ENCODE data around the gene UROC1. TPM values are rescaled to one million over a fixed set of nuclear protein-coding genes. Genes with fewer than 3 reads are reported as not detected.

The UROC1 gene
- total RNA-seq, 1 experiment from 2014 or later = not detected

GRCh38 chr3:126446791-126447190 is 70.8 kb downstream of the UROC1 start:
- DNase-seq (ENCODE audit: low read depth, low spot score) (no peak), ATAC-seq (no peak)
- H3K27ac ChIP-seq (ENCODE audit: low read depth, low read length) = no peak overlapping the region
- H3K9me3 ChIP-seq (ENCODE audit: control insufficient read depth in 1 of 2, insufficient read depth in 1 of 2, low read depth in 1 of 2, low read length in 2 of 2) = no peaks in the 10 kb centered on the region
- H3K9me2 ChIP-seq (ENCODE audit: insufficient read depth) = no peaks in the 10 kb centered on the region
- no peaks in the 10 kb centered on the region for H3K27me3 ChIP-seq (ENCODE audit: insufficient read depth, low read length)
- ChIA-PET RAD21 (ENCODE audit: low non-redundant PET in 1 of 2, low total read pairs in 2 of 2, uncharacterized antibody in 2 of 2, unreplicated experiment in 2 of 2) (no interaction called here), CTCF (no interaction called here), POLR2A (no interaction called here)
- no peak overlapping the region for H3K9ac ChIP-seq (ENCODE audit: low read length)
- H3K4me2 ChIP-seq (ENCODE audit: low read length) = no peak overlapping the region
- H3K36me3 ChIP-seq (ENCODE audit: control insufficient read depth in 1 of 2, insufficient read depth in 2 of 2, low read length in 2 of 2) = peaks cover 4 to 10% of the 10 kb centered on the region in 2 experiments; a peak in 2 of 4 replicates
- intact Hi-C loops (cut with micrococcal nuclease) = no loop called here
- no peak overlapping the region for H3K4me3 ChIP-seq (replicated peaks in 1 of 2; ENCODE audit: low read depth in 1 of 2, low read length in 2 of 2)
- TF ChIP-seq SIN3A (IDR thresholded peaks at IDR 0.05; ENCODE audit: low read depth) = no peak
- no peak for TF ChIP-seq CBX3 (IDR thresholded peaks at IDR 0.05; ENCODE audit: low read depth)
- no peak for TF ChIP-seq ZBTB33 (IDR thresholded peaks at IDR 0.05; ENCODE audit: extremely low read depth, insufficient replicate concordance, low read length)
- TF ChIP-seq SP1 (IDR thresholded peaks at IDR 0.05; ENCODE audit: low read depth) = no peak
- H3K4me1 ChIP-seq (ENCODE audit: control insufficient read depth in 1 of 2, insufficient read depth in 2 of 2, low read length in 2 of 2) = no peaks in the 10 kb centered on the region
- H2AFZ ChIP-seq (ENCODE audit: low read depth, low read length, poor library complexity, severe bottlenecking) = no peak overlapping the region
- no TSS peak for BruUV-seq (replicated peaks)
- H4K20me1 ChIP-seq (ENCODE audit: insufficient read depth) = no peaks in the 10 kb centered on the region
- no peaks in the 10 kb centered on the region for H3K79me2 ChIP-seq (ENCODE audit: insufficient read depth, low read length)

GRCh38 chr3:126446301-126446700 is 71.3 kb downstream of the UROC1 start:
- H3K9me2 ChIP-seq (ENCODE audit: insufficient read depth) = no peaks in the 10 kb centered on the region
- intact Hi-C loops (cut with micrococcal nuclease) = no loop called here
- no peaks in the 10 kb centered on the region for H3K9me3 ChIP-seq (ENCODE audit: control insufficient read depth in 1 of 2, insufficient read depth in 1 of 2, low read depth in 1 of 2, low read length in 2 of 2)
- ATAC-seq = no peak
- no peak overlapping the region for H3K4me3 ChIP-seq (replicated peaks in 1 of 2; ENCODE audit: low read depth in 1 of 2, low read length in 2 of 2)
- no peaks in the 10 kb centered on the region for H3K27me3 ChIP-seq (ENCODE audit: insufficient read depth, low read length)
- ChIA-PET RAD21 (ENCODE audit: low non-redundant PET in 1 of 2, low total read pairs in 2 of 2, uncharacterized antibody in 2 of 2, unreplicated experiment in 2 of 2) (no interaction called here), CTCF (no interaction called here), POLR2A (no interaction called here)
- no peaks in the 10 kb centered on the region for H4K20me1 ChIP-seq (ENCODE audit: insufficient read depth)
- no peaks in the 10 kb centered on the region for H3K79me2 ChIP-seq (ENCODE audit: insufficient read depth, low read length)
- no peak for DNase-seq (ENCODE audit: low read depth, low spot score)
- H3K4me2 ChIP-seq (ENCODE audit: low read length) = no peak overlapping the region
- H3K9ac ChIP-seq (ENCODE audit: low read length) = no peak overlapping the region
- no peak overlapping the region for H3K27ac ChIP-seq (ENCODE audit: low read depth, low read length)
- H3K4me1 ChIP-seq (ENCODE audit: control insufficient read depth in 1 of 2, insufficient read depth in 2 of 2, low read length in 2 of 2) = no peaks in the 10 kb centered on the region
- H2AFZ ChIP-seq (ENCODE audit: low read depth, low read length, poor library complexity, severe bottlenecking) = no peak overlapping the region
- peaks cover 4 to 6% of the 10 kb centered on the region in 2 experiments; a peak in 2 of 4 replicates for H3K36me3 ChIP-seq (ENCODE audit: control insufficient read depth in 1 of 2, insufficient read depth in 2 of 2, low read length in 2 of 2)
- no TSS peak for BruUV-seq (replicated peaks)
- TF ChIP-seq EZH2 (IDR thresholded peaks at IDR 0.05) = no peak
- no peak for TF ChIP-seq POLR2A (IDR thresholded peaks at IDR 0.05; ENCODE audit: borderline replicate concordance, extremely low read depth, insufficient read depth, insufficient read length)
- no peak for TF ChIP-seq FOSL1 (IDR thresholded peaks at IDR 0.05; ENCODE audit: low read depth)
- no peak for TF ChIP-seq EGR1 (IDR thresholded peaks at IDR 0.05; ENCODE audit: low read depth)
- TF ChIP-seq SP1 (IDR thresholded peaks at IDR 0.05; ENCODE audit: low read depth) = no peak
- TF ChIP-seq ZFX (IDR thresholded peaks at IDR 0.05) = no peak
- no peak for TF ChIP-seq CEBPB (IDR thresholded peaks at IDR 0.05; ENCODE audit: low read depth)
- TF ChIP-seq POLR2AphosphoS5 (IDR thresholded peaks at IDR 0.05; ENCODE audit: low read depth, low read length) = no peak
- no peak for TF ChIP-seq SRF (IDR thresholded peaks at IDR 0.05; ENCODE audit: low read depth)
- TF ChIP-seq TCF7L2 (IDR thresholded peaks at IDR 0.05; ENCODE audit: borderline replicate concordance, extremely low read depth, insufficient read depth, insufficient read length) = no peak
- TF ChIP-seq JUND (IDR thresholded peaks at IDR 0.05) = no peak
- TF ChIP-seq YY1 (IDR thresholded peaks at IDR 0.05; ENCODE audit: extremely low read depth, insufficient replicate concordance, low read depth, low read length) = no peak
- TF ChIP-seq ELF1 (IDR thresholded peaks at IDR 0.05; ENCODE audit: borderline replicate concordance, low read depth) = no peak
- TF ChIP-seq CBX3 (IDR thresholded peaks at IDR 0.05; ENCODE audit: low read depth) = no peak
- no peak for TF ChIP-seq CTCF (IDR thresholded peaks at IDR 0.05 in 2 of 3, conservative IDR thresholded peaks at IDR 0.05 in 1 of 3; ENCODE audit: borderline replicate concordance in 1 of 3, insufficient read depth in 1 of 3, low read depth in 2 of 3, low read length in 2 of 3)
- TF ChIP-seq MAX (IDR thresholded peaks at IDR 0.05) = no peak
- TF ChIP-seq SIN3A (IDR thresholded peaks at IDR 0.05; ENCODE audit: low read depth) = no peak
- no peak for TF ChIP-seq ZNF274 (IDR thresholded peaks at IDR 0.05; ENCODE audit: low read depth, low read length)
- no peak for TF ChIP-seq EZH2phosphoT487 (IDR thresholded peaks at IDR 0.05; ENCODE audit: borderline replicate concordance)

Measured in HCT116 (cell line).